ENCODE results near the gene SOAT2.

SOAT2 gene

DNA sequence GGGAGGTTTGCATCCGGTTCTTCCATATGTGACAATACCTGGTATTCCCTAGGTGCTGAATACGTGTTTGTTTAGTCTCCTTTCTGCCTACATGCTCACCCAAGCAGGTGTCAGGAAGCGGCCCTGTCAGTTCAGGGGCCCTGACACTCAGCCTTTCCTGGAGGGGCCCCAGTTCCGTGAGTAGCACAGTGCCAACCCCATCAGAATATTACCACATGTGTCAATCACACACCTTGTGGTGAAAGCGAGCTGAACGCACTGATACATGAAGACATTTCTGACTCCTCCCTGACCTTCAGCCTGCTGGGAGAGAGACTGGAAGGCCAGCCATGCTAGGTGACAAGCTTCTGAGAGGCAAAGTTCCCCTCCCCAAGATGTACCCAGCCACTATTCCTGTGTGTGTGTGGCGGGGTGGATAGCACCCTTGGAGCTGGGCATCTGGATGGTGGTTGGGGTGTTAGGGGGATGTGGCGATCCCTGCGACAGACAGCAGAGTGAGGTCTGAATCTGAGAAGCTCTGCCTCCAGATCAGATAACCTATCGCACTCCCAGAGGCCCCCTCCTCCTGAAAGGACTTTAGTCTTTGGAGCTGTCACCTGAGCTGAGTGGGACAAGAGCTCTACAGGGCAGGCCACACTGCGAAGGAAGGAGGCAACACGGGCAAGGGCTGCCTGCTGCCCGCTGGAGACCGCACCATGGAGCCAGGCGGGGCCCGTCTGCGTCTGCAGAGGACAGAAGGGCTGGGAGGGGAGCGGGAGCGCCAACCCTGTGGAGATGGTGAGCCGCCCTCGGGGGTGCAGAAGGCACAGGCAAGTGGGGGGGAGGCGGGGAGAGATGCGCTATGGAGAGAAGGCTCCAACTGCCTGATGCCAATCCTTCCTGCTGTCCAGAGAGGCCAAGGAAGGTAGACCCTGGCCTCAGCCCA lies at the start of gene SOAT2:
Gene SOAT2, plus strand, starts transcription at position 604 of the 925 bp plus-strand sequence. Its CDS starts 92 bp downstream, at position 696.
- peak; percentile 57 for DNase-seq

DNA sequence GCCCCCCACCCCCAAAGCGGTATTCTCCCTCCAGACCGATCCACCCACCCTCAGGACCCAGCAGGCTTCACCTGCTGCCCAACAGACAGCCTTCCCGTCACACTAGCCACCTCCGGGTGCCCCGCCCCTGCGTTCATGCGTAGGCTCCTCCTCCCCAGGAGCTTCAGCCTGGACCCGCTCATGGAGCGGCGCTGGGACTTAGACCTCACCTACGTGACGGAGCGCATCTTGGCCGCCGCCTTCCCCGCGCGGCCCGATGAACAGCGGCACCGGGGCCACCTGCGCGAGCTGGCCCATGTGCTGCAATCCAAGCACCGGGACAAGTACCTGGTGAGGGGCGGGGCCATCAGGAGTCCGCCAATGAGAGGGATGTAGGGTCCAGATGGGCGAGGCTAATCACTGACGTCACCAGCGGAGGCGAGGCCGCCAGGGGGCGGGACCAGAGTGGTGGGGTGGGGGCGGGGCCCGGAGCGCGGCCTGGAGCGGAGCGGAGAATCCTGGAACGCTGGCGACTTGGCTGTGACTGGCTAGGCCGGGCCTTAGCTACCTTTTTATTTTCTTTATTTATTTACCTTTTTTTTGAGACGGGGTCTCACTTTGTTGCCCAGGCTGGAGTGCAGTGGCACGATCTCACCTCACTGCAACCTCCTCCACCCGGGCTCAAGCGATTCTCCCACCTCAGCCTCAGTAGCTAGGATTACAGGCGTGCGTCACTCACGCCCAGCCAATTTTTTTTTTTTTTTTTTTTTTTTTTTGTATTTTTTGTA lies 49.0 kb upstream of the SOAT2 start:
- DNase-seq = peak; percentile 95

DNA sequence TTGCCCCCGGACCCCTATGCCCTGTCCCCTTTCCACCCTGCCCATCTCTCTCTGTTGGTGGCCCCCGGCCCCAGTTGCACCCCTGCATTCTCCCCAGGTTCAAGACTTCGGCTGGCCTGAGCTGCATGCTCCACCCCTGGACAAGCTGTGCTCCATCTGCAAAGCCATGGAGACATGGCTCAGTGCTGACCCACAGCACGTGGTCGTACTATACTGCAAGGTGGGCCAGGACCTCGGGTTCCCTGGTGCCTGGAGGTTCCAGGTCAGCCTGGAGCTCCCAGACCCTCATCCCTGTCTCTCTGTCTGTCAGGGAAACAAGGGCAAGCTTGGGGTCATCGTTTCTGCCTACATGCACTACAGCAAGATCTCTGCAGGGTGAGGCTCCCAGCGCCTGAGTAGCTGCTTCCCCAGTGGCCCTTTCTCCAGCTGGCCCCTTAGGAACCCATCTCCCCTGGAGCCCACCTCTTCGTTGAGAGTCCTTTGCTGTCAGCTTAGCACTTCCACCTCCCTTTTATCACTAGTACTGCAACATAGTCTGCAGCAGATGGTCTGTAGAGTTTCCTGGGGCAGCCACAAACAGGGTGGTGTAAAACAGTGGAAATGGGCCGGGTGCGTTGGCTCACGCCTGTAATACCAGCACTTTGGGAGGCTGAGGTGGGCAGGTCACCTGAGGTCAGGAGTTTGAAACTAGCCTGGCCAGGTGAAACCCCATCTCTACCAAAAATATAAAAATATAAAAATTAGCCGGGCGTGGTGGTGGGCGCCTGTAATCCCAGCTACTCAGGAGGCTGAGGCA lies 47.6 kb upstream of the SOAT2 start:
- no peak for DNase-seq

- no peak for DNase-seq
Observed at GRCh38 chr12:53056296-53056695, 47.0 kb upstream of the SOAT2 start.

DNA sequence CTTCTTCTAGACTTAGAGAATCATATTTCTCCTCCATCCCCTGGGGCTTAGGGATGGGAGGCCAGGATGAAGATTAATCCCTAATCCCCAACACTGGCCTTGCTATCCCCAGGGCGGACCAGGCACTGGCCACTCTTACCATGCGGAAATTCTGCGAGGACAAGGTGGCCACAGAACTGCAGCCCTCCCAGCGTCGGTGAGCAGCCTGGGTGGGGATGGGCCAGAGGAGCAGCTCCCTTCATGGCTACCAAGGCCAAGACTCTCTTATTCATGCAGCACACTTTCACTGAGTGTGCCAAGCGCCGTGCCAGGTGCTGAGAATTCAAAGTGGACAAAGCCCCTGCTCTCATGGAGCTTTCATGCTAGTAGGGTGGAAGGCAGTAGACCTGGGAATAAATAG lies 46.4 kb upstream of the SOAT2 start:
- DNase-seq = no peak

DNA sequence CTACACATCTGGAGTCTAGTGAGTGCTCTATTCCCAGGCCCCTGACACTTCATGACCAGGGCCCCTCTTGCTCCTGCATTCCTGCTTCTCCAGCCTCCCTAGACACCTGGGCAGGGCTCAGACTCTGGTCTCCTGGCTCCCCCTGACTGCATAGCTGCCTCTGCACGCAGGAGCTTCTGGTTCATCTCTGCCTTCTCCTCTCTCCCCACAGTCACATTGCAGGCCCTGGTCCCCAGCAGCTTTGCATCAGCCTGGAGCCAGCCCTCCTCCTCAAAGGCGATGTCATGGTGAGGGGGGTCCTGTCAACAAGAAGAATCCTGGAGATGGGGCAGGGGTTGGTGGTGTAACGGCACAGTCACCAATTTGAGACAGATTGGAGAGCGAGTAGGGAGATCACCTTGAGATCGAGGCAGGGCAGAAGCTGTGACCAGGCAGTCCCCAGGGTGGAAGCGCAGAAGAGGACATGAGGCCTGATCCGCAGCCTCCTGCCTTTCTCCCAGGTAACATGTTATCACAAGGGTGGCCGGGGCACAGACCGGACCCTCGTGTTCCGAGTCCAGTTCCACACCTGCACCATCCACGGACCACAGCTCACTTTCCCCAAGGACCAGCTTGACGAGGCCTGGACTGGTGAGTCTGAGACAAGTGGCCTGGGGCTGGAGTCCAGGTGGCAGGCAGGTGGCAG lies 45.3 kb upstream of the SOAT2 start:
- DNase-seq = no peak

GRCh38 chr12:53058674-53059433 lies 44.4 kb upstream of the SOAT2 start:
- no peak for DNase-seq

GRCh38 chr12:53059434-53060063 lies 43.7 kb upstream of the SOAT2 start:
- DNase-seq = no peak

DNA sequence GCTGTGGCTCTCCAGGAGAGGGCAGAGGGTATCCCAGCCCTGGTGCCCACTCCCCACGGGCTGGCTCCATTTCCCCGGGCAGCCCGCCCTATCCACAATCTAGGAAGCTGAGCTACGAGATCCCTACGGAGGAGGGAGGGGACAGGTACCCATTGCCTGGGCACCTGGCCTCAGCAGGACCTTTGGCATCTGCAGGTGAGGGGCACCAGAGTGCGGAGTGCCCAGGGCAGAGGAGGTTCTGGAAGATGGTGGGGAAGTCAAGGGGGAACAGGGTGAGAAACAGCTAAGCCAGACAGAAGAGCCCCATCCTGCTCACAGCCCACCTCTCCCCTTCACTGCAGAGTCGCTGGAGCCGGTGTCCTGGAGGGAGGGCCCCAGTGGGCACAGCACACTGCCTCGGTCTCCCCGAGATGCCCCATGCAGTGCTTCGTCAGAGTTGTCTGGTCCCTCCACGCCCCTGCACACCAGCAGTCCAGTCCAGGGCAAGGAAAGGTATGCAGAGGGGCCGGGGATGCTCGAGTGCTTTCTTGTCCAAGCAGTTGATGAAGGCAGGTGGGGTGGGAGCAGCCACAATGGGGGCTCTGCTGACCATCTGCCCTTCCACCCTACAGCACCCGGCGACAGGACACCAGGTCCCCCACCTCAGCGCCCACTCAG lies 43.1 kb upstream of the SOAT2 start:
- DNase-seq = no peak

GRCh38 chr12:53060721-53061276 lies 42.5 kb upstream of the SOAT2 start:
- DNase-seq = no peak

- no peak for DNase-seq
Observed at GRCh38 chr12:53061404-53062010, 41.8 kb upstream of the SOAT2 start.

- DNase-seq = no peak
Observed at GRCh38 chr12:53062011-53062961, 41.0 kb upstream of the SOAT2 start.

DNA sequence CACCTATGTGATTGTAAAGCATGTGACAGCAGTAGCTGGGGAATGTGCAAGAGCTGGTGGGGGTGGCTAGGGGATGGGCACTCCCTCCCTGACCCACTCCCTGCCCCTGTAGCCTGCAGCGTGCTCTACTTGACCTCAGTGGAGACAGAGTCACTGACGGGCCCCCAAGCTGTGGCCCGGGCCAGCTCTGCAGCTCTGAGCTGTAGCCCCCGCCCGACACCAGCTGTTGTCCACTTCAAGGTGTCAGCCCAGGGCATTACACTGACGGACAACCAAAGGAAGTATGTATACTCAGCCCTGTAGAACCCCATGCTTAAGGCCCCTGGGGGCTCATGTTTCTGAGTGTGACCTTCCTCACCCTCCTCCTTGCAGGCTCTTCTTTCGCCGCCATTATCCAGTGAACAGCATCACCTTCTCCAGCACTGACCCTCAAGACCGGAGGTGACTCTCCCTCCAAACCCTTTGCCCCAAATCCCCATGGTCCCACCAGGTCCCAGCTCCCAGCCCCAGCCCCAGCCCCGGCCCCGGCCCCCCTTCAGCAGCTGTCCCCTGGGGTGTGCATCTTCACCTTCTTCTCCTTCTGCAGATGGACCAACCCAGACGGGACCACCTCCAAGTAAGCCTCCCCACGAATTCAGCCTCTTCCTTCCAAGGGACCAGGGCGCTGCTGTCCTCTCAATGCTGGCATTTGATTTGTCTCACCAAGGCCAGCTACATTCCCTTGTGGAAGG lies 40.1 kb upstream of the SOAT2 start:
- DNase-seq = no peak

DNA sequence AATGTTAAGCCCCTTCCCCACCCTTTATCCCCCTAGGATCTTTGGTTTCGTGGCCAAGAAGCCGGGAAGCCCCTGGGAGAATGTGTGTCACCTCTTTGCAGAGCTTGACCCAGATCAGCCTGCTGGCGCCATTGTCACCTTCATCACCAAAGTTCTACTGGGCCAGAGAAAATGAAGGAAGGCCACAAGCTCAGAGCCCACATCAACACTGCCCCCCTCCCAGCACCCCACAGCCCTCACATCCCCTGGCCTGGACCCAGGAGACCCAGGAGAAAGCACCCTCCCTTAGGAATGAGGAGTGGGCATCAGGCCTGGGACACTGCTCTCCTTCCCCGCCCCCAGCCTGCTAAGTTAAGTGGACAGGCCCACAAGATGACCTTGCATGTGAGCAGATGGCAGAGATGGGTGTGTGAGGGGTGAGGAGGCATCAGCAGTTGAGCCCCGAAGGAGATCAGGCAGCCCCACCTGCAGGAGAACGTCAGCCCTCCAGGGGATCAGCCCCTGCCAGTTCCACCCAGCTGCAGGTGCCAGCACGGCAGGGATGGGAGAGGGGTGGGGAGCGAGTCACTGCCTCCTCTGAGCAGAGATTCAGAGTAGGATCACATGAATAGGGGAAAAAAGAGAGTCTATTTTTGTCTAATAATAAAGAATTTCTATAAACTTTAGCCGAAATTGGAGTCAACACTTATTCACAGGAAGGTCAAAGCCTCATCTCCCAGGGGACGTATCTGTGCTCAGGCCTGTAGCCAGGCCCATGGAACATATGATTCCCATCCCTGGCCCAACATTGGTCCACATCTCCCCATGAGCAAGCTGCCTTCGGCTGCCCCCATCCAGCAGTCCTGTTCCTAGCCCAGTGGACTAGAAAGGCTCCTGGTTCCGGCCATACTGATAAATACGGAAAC lies 39.3 kb upstream of the SOAT2 start:
- DNase-seq = no peak

DNA sequence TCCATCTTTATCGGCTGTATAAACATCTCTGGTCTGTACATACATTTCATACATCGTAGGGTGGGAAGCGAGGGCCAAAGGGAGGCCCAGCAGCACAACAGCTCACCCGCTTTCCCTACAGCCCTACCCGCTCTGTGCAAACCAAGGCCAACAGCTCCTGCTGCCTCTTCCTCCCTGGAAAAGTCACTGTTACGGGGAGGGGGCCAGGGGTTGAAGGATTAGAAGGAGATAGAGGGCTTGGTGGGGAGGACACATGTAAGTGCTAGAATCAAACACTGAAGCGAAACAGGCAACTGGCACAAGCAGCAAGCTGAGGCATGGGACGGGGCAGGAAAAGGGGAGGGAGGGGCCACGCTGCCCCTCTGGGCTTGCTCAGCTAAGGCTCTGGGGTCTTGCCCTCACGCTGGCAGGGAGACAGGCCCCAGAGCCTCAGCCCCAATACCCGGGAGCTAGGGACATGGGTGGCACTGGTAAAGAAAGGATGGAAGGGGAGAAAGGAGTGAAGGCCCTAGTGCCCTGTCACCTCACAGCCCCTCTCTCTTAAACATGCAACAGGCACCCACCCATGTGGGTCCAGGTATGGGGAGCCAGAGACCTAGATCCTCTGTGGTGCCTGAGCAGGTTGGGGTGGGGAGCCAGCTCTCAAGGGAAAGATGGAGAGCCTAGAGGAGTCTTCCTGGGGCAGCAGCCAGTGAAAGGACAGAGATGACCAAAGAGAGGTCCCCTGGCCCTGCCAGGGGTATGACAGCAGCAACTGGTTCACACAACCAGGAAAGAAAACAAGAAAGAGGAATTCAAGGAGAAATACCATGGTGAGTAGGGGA lies 38.5 kb upstream of the SOAT2 start:
- no peak for DNase-seq

- no peak for DNase-seq
Observed at GRCh38 chr12:53065470-53065869, 37.8 kb upstream of the SOAT2 start.

Measured in CD4-positive, alpha-beta T cell treated with Interleukin-12 subunit alpha and Interleukin-12 subunit beta, for 1 hour (primary cell).